Right lobe of liver (tissue), 4 donors: Measurements from ENCODE around the gene MED26.
"Not testable (repeated sequence)": the region's sequence is repeated elsewhere in the genome, so short reads cannot be mapped to it uniquely, and the experiment has no call there.

Source experiments
- CTCF ChIP-seq, 4 donors: fragments of 200-600 bp in 3 of 4; fragments of 450-650 bp in 1 of 4; IDR thresholded peaks; one replicate each; pipeline versions ENCODE4 v1.5.1 to v1.8.0; 2016 to 2022; ENCODE audit warnings: antibody characterized with exemption in 4 of 4, mild to moderate bottlenecking in 2 of 4
- POLR2A ChIP-seq: fragments of 450-650 bp; IDR thresholded peaks from one replicate; pipeline ENCODE4 v1.6.1; 2017; ENCODE audit warnings: antibody characterized with exemption, mild to moderate bottlenecking
- donor health status: DM: no; HTN: no; CAD: no.
- donor health status: DM: no; HTN: no; CAD: no.
- donor health status: DM: no; HTN: yes; CAD: no.

- not testable (repeated sequence) for TF ChIP-seq CTCF (IDR thresholded peaks at IDR 0.05); POLR2A
Observed at GRCh38 chr19:16651421-16652188, 23.6 kb upstream of the MED26 start.
